ENCODE data around the gene KCNN4.
"Not testable (repeated sequence)": the region's sequence is repeated elsewhere in the genome, so short reads cannot be mapped to it uniquely, and the experiment has no call there.

KCNN4 gene

GRCh38 chr19:43774103-43774939 lies 6.5 kb downstream of the KCNN4 start:
- DNase-seq, result no peak

DNA sequence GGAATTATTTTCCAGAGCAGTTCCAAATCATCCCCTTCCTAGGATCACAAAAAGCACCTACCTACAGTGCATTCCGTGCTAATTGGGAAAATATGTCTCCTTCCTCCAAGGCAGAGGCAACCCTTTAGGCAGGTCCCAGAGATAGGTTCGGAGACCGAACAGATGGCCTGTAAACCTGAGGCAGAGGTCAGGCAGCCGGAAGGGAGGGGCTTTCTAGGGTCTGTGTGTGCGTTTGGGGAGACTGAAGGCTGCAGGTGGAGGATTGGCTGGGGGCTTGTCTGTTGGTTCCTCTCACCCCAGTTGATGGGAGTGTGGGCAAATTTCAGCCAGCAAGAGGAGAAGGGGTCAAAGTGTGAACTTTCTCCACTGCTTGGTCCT lies 7.1 kb downstream of the KCNN4 start:
- DNase-seq, result no peak

GRCh38 chr19:43769256-43769655 lies 11.5 kb downstream of the KCNN4 start:
- no peak for DNase-seq

GRCh38 chr19:43768273-43769050 lies 12.3 kb downstream of the KCNN4 start:
- no peak for DNase-seq

DNA sequence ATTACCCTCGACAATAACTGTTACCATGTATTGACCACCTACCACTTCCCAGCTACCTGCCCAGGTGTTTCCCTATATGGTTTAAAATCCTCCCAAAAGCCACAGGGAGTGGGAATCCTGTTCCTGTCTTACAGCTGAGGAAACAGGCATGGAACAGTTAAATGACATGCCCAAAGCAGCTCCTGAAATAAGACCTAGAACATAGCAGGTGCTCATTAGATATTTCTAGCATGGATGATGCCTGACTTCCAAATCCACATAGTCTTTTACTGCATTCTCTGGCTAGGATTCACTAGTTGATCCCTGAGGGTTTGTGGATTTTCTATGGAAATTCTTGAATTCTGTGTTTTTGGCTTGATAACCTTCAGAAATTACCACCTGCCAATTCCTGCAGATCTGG lies 13.0 kb downstream of the KCNN4 start:
- DNase-seq, result no peak

GRCh38 chr19:43767316-43767715 lies 13.5 kb downstream of the KCNN4 start:
- DNase-seq, result no peak

- no peak for DNase-seq
Measured at GRCh38 chr19:43766755-43767043, 14.1 kb downstream of the KCNN4 start.

DNA sequence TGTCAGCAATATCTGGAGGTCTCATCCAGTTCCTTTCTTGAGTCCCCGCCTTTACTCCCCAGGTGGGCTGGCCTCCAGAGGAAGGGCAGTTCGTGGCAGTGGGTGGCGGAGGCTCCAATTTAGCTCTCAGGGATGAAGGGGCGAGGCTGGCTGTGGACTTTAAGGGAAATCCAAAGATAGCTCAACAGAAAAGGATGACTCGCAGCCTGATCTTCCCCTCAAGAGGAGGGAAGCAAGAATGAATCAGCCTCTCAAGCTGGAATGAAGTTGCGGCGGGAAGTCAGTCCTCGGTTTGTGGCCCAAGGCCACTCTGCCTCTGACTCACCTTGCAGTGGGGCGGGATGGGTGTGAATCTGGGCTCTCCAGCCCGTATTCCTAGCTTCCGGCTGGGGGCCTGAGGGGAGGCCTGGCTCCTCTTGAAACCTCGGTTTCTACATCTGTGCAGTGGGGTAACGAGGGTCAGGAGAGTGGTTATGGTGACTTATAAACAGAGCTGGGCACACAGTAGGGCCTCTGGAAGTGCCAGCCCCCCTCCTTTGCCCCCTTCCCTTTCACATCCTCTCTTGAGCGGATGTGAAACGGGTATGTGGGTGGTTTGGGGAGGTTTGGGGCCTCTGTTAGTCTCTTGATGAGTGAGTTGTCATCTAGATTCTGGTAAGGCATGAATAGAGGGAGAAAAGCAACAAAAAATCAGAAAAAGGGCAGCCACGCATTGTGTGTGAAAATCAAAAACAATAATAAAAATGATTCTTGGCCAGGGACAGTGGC lies 15.5 kb downstream of the KCNN4 start:
- no peak for DNase-seq

- not testable (repeated sequence) for DNase-seq
Measured at GRCh38 chr19:43764684-43765083, 16.1 kb downstream of the KCNN4 start.

DNA sequence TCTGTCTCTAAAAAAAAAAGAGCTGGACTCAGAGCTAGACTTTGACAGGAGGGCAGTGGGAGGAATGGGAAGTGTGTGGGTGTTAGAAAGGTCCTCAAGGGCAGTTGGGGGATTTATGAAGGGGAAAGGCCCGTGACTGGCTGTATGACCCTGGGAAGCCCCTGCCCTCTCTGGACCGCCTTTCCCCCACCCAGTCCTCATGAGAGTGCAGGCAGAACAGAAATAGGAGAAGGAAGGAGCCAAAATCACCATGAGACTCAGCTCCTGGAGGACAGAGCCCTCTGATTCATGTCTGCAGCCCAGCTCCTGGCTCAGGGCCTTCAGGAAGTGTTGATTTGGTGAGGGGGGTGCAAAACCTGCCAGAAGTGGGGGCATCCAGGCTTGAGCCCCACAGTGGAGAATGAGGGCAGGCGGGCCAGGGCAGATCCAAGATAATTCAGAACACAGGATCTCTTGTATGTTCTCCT lies 17.3 kb downstream of the KCNN4 start:
- DNase-seq, result no peak

GRCh38 chr19:43762814-43763213 lies 18.0 kb downstream of the KCNN4 start:
- DNase-seq, result no peak

- DNase-seq, result no peak
Measured at GRCh38 chr19:43760941-43761340, 19.8 kb downstream of the KCNN4 start.

DNA sequence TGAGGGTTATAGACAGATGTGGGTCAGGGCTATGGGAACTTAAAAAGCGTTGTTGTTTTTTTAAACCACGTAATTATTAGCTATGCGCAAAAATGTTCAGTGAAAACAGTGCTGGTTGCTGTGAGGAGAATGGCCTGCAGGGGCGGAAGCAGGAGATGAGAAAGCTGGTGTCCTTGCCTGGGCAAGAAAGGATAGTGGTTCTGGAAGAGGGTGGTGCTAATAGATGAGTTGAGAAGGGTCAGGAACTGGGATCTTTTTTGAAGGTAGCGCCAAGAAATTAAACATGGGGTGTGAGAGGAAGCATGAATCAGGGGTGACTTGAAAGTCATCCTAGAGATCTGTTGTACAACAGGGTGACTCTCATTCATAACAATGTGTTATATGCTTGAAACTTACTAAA lies 21.3 kb downstream of the KCNN4 start:
- DNase-seq, result no peak

DNA sequence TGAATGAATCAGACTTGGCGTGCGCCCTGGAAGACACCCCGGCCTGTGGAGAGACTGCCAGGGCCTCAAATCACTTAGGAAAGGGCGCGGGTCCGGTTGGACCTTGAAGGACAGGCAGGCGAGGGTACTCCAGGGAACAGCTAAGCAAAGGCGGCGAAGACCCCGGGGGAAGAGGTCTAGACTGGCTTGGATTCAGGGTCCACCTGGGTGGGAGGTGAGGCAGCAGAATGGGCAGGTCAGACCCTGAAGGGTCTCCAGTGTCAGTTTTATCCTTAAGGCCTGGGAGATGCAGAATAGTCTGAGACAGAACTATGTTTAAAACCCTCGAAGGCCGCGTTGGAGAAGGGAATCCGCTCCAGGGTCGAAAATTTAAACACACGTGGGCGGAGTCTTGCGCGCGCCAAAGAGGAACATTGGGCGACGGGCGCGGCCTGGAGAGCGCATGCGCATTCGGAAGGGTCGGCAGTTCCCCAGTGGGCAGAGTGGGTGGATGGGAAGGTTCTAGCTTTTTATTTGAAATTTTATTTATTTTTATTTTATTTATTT lies 25.4 kb downstream of the KCNN4 start:
- DNase-seq, result peak; percentile 84

DNA sequence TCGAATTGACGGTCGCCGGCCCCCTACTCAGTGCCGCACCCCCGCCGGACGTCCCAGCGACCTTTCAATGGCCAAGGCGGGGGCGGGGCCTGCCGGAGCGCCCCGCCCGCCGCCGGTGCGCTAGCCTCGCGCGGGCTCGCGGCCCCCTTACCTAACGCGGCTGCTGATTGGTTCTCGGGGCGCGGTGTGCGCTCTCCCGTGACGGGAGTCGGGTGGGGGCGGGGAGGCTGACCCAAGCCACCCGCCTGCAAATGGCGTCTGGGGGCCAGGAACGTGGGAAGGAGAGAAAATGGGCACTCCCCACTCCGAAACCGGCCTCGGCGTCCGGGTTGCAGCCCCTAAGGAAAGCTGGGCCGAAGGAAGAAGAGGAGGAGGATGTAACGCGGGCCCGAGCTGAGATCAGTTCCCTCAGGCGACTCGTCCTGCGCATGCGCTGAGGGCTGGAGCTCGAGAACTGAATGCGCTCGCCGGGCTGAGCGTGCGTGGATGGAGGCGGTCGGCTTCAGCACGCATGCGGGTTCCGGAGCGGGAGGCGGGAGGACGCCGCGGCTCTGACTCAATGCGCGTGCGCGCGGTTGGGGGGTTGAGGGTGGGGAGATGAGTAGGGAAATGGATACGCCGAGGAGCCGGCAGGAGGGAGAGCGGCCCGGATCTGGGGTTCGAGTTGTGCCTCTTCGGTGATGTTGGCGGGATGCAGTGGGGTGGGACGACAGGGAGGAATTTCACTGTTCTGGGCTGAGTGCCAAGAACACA lies 26.1 kb downstream of the KCNN4 start, which contains the start of gene SMG9:
Gene SMG9, minus strand, starts transcription at position 460 of the 753 bp plus-strand sequence. CDS start 4,221 bp downstream, outside the sequence.
- peak; percentile 93 for DNase-seq

DNA sequence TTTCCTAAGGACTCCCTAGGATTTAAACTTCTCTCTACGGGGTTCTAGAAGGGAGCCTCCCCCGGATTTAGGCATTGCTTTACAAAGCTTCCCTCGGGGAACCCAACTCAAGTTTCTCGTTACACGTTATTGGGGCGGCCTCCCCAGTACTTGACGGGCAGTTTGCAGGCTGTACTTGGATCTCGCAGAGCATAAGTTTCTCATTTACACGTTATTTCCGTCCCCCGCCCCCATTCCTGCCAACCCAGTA lies 26.6 kb downstream of the KCNN4 start:
- no peak for DNase-seq

- DNase-seq, result no peak
Measured at GRCh38 chr19:43752287-43752875, 28.4 kb downstream of the KCNN4 start.

DNA sequence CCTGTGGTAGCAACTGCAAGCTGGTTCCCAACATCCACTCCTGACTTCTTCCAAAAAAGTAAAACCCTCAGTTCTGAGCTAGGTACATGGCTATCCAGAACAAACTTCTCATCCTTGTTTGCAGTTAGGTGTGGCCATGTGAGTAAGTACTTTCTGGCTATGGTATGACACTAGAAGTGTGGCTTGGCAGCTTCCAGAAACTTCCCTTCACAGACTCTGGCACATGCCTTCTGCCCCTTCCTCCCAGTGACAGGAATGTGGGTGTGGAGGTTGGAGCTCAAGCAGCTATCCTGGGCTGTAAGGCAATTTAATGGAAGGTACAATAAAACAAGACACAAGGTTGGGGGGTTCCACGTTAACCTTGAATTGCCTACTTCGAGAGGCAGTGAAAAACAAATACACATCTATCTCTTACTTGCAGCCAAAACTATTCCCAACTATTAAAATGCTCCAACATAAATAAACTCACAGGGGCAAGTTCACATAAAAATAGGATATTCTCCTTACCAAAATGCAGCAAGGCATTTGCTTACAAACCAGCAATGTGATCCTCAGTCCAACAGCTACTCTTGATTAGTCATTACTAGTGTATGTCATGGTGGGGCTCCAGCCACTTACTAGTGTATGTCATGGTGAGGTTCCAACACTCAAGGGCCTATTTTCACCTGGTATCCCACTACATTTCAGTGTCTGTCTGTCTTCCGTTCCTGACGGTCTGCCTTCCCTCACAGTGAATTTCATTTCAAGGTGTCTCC lies 29.1 kb downstream of the KCNN4 start:
- DNase-seq, result no peak

DNA sequence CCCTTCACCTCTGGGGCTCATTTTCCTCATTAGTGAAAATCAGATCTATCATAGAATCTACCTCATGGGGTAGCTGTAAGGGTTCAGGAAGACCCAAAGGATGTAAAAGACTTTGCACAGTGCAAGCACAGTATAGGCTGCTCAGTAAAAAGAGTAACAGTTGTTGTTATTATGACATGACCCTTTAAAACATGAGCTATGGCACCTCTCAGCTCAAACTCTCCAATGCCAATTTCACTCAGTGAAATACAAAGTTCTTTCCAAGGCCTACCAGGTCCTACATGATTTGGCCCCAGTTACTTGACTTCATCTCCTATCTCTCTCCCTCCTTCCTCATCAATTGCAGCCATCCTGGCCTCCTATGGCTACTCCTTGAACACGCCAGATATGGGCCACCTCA lies 30.9 kb downstream of the KCNN4 start:
- DNase-seq, result no peak

- DNase-seq, result no peak
Measured at GRCh38 chr19:43749152-43749551, 31.6 kb downstream of the KCNN4 start.

DNA sequence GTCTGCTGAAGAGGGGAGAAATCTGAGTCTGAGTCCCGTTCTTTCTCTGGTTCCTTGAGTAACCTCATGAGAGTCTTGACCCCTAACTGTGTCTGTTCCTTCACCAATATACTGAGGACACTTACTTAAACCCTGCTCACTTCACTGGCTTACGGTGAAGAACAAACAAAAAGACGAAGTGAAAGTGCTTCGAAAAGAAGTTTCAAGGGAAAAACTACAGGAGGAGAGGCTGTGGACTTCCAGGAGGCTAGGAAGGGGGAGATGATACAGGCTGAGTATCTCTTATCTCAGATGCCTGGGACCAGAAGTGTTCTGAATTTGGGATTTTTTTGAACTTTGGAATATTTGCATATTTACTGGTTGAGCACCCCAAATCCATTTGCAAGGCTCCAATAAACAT lies 32.1 kb downstream of the KCNN4 start:
- no peak for DNase-seq

- DNase-seq, result no peak
Measured at GRCh38 chr19:43748205-43748594, 32.6 kb downstream of the KCNN4 start.
